MM.1S (cell line): ENCODE results near the gene MALSU1.

ENCODE experiments used
- DNase-seq: peaks from one replicate; pipeline ENCODE4 v3.0.0-alpha.2; 2015
- H2AFZ ChIP-seq: fragments of 300-600 bp; sonication (generic); 2 replicates; pipeline ENCODE4 v1.6.0; 2016; ENCODE audit warnings: antibody characterized with exemption, low read length
- H3F3A ChIP-seq: fragments of 300-600 bp; sonication (generic); 2 replicates; pipeline ENCODE4 v1.6.1; 2016; ENCODE audit warnings: mild to moderate bottlenecking, antibody characterized with exemption, low read length, moderate library complexity, mixed read lengths; ENCODE audit not compliant: insufficient read depth
- H3K27ac ChIP-seq: fragments of 300-600 bp; sonication (generic); 2 replicates; pipeline ENCODE4 v1.5.1; 2016; ENCODE audit warnings: mild to moderate bottlenecking, low read length
- H3K27me3 ChIP-seq: fragments of 300-600 bp; sonication (generic); replicated peaks from 2 replicates; pipeline ENCODE4 v1.6.0; 2016; ENCODE audit warnings: low read length; ENCODE audit not compliant: insufficient read depth
- H3K36me3 ChIP-seq: fragments of 300-600 bp; sonication (generic); replicated peaks from 2 replicates; pipeline ENCODE4 v1.6.1; 2016; ENCODE audit warnings: mild to moderate bottlenecking, low read length, mixed read lengths; ENCODE audit not compliant: insufficient read depth
- H3K4me1 ChIP-seq: fragments of 300-600 bp; sonication (generic); 2 replicates; pipeline ENCODE4 v1.6.1; 2016; ENCODE audit warnings: low read length, mixed read lengths
- H3K4me2 ChIP-seq: fragments of 300-600 bp; sonication (generic); 2 replicates; pipeline ENCODE4 v1.6.0; 2016; ENCODE audit warnings: low read depth, low read length
- H3K4me3 ChIP-seq: fragments of 300-600 bp; sonication (generic); 2 replicates; pipeline ENCODE4 v1.5.1; 2016; ENCODE audit warnings: low read length, mixed read lengths
- H3K79me2 ChIP-seq: fragments of 300-600 bp; sonication (generic); 2 replicates; pipeline ENCODE4 v1.6.1; 2016; ENCODE audit warnings: mixed run types, low read length, mixed read lengths
- H3K9ac ChIP-seq: fragments of 300-600 bp; sonication (generic); 2 replicates; pipeline ENCODE4 v1.6.1; 2016; ENCODE audit warnings: low read length, mixed read lengths
- H3K9me2 ChIP-seq: fragments of 300-600 bp; sonication (generic); replicated peaks from 2 replicates; pipeline ENCODE4 v1.6.1; 2016; ENCODE audit warnings: mild to moderate bottlenecking, low read length, mixed read lengths; ENCODE audit not compliant: insufficient read depth
- H3K9me3 ChIP-seq: fragments of 300-600 bp; sonication (generic); replicated peaks from 2 replicates; pipeline ENCODE4 v1.6.1; 2016; ENCODE audit warnings: mild to moderate bottlenecking, low read length, mixed read lengths; ENCODE audit not compliant: insufficient read depth
- H4K20me1 ChIP-seq: fragments of 300-600 bp; sonication (generic); 2 replicates; pipeline ENCODE4 v1.6.1; 2016; ENCODE audit warnings: mild to moderate bottlenecking, low read length, moderate library complexity, mixed read lengths; ENCODE audit not compliant: insufficient read depth
- CTCF ChIP-seq: fragments of 300-600 bp; sonication (generic); IDR thresholded peaks from 2 replicates; pipeline ENCODE4 v1.5.1; 2016; ENCODE audit warnings: antibody characterized with exemption, low read length, mixed read lengths
- EZH2 ChIP-seq: fragments of 300-600 bp; sonication (generic); optimal IDR thresholded peaks from 2 replicates; pipeline ENCODE3; 2017; ENCODE audit warnings: low read depth, mild to moderate bottlenecking, antibody characterized with exemption, low read length, mixed read lengths
- EZH2phosphoT487 ChIP-seq: fragments of 300-600 bp; sonication (generic); IDR thresholded peaks from 2 replicates; pipeline ENCODE4 v1.6.1; 2018; ENCODE audit warnings: antibody characterized with exemption, low read length

The MALSU1 gene

GRCh38 chr7:23295401-23295697 lies 3.8 kb upstream of the MALSU1 start:
- H3K79me2 ChIP-seq: peaks cover 12% of the 10 kb centered on the region
- peaks cover 6% of the 10 kb centered on the region for H3K4me1 ChIP-seq
- H3K9me3 ChIP-seq: no peaks in the 10 kb centered on the region
- H4K20me1 ChIP-seq: no peaks in the 10 kb centered on the region
- H3K4me3 ChIP-seq: no peak overlapping the region
- no peaks in the 10 kb centered on the region for H3K9me2 ChIP-seq
- H3K27ac ChIP-seq: no peak overlapping the region
- no peak overlapping the region for H3K4me2 ChIP-seq
- DNase-seq: no peak
- H3K36me3 ChIP-seq: no peaks in the 10 kb centered on the region
- H3K27me3 ChIP-seq: no peaks in the 10 kb centered on the region
- H3F3A ChIP-seq: no peaks in the 10 kb centered on the region
- H3K9ac ChIP-seq: no peak overlapping the region
- H2AFZ ChIP-seq: no peak overlapping the region
- TF ChIP-seq EZH2phosphoT487 (no peak), EZH2 (no peak), CTCF (no peak)

GRCh38 chr7:23298141-23298881 lies 828 bp upstream of the MALSU1 start:
- H2AFZ ChIP-seq: peak overlapping the region; percentile 100
- H3K9ac ChIP-seq: peak overlapping the region; percentile 34; the same call in 1 of the 2 replicates
- no peaks in the 10 kb centered on the region for H3K36me3 ChIP-seq
- peak overlapping the region; percentile 88 for H3K4me2 ChIP-seq
- H3F3A ChIP-seq: no peaks in the 10 kb centered on the region
- peak overlapping the region; percentile 36; the same call in 1 of the 2 replicates for H3K27ac ChIP-seq
- no peaks in the 10 kb centered on the region for H3K9me2 ChIP-seq
- no peak for DNase-seq
- peaks cover 12% of the 10 kb centered on the region for H3K4me1 ChIP-seq
- TF ChIP-seq EZH2 (no peak), EZH2phosphoT487 (no peak), CTCF (no peak)
- H3K79me2 ChIP-seq: peaks cover 40% of the 10 kb centered on the region
- peak overlapping the region; percentile 95 for H3K4me3 ChIP-seq
- no peaks in the 10 kb centered on the region for H3K9me3 ChIP-seq
- no peaks in the 10 kb centered on the region for H3K27me3 ChIP-seq
- no peaks in the 10 kb centered on the region for H4K20me1 ChIP-seq

- Histone ChIP-seq H3K9me3 (no peaks in the 10 kb centered on the region), H3K9ac (peak overlapping the region; percentile 89), H4K20me1 (no peaks in the 10 kb centered on the region; the same call in 1 of the 2 replicates), H3K4me2 (peak overlapping the region; percentile 79), H3K4me3 (peak overlapping the region; percentile 95), H3K27me3 (no peaks in the 10 kb centered on the region), H3K79me2 (peaks cover 54% of the 10 kb centered on the region), H3F3A (no peaks in the 10 kb centered on the region), H3K9me2 (no peaks in the 10 kb centered on the region), H3K27ac (peak overlapping the region; percentile 39; the same call in 1 of the 2 replicates), H3K36me3 (0 out of 2 replicates have a peak, but pooled peaks cover 4% of the 10 kb centered on the region), H3K4me1 (peaks cover 12% of the 10 kb centered on the region), H2AFZ (peak overlapping the region; percentile 100)
- TF ChIP-seq EZH2 (no peak), EZH2phosphoT487 (no peak), CTCF (no peak)
- DNase-seq: no peak
These were observed 696 bp downstream of the MALSU1 start for GRCh38 chr7:23299770-23300300.
